Adipose tissue (tissue), 3 donors: ENCODE data around the gene FAM53C. TPM values are rescaled to one million over a fixed set of nuclear protein-coding genes. Genes with fewer than 3 reads are reported as not detected.
"Not testable (repeated sequence)": the region's sequence is repeated elsewhere in the genome, so short reads cannot be mapped to it uniquely, and the experiment has no call there.

Experiments
- H3K27ac ChIP-seq: one replicate; pipeline ENCODE4 v1.5.1; 2013; ENCODE audit warnings: low read depth, low read length
- WGBS, 3 donors: extraction: QIAGEN DNeasy Blood & Tissue Kit; methylation state at CpG; one replicate each; pipeline ENCODE4 v1.1.7; 2013; 5-methylcytosine and 5-hydroxymethylcytosine counted together
- polyA plus RNA-seq, 3 donors: library from polyadenylated mRNA; stranded (reverse); fragments of 200-250 nt; gene quantifications; one replicate each; pipeline ENCODE4 v1.2.3, GENCODE V29; 2013
- donor health status: healthy with polysubstance abuse.
- donor health status: Bipolar disorder and iron deficiency.
- donor health status: healthy.

FAM53C gene
- polyA plus RNA-seq: 10 to 100 TPM; 12.4 to 25.9 (median 15.5) TPM

- 0 to 1% (median 0%) methylated on average over 50 to 56 of the region's 56 CpGs for WGBS, 3 donors
- H3K27ac ChIP-seq: peak within 1 kb of the TSS; percentile 99
These were observed at the start of gene FAM53C for GRCh38 chr5:138337685-138338410. FAM53C (plus strand) TSS chr5:138338266; CDS start chr5:138341336, 3,070 bp downstream.

- WGBS, 3 donors: 84 to 90% (median 86%) methylated on average over 3 of the region's 3 CpGs
- H3K27ac ChIP-seq: no peak overlapping the region
These were observed 48.8 kb upstream of the FAM53C start for GRCh38 chr5:138289296-138289695.

DNA sequence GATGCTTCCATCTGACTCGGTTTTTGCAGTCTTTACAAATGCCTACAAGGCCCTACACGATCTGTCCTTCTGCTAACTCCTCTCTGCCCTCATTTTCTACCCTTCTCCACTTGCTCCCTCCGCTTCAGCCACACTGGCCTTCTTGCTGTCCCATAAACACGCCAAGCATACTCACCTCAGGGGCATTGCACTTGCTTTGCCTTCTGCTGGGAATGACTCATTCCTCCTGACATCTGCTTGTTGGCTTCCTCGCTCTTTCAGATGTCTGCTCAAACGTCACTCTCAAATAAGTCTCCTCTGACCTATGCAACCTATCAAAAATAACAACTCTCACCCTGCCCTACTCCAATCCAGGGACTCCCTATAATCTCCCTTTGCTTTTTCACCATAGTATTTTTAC, 34.7 kb upstream of the FAM53C start:
- H3K27ac ChIP-seq: no peak overlapping the region
- WGBS, 3 donors: 90 to 91% (median 90%) methylated on average over 6 of the region's 6 CpGs

DNA sequence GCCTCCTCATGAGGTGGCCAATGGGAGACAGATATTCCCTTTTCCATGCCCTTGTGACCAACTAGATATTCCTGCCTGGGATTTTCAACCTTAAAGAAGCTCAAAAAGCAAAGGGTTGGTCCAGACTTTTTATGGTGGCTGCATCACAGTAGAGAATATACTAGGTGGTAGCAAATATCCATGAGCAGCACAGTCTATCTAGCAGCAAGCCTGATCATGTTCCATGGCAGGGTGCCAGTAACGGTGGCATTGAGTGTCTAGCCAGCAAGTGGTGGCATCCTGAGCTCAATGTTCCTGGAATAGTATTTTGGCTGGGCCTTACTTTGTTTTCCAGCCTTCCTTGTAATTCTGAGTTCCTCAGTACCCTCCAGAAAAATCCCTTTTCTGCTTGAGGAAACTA, 32.3 kb upstream of the FAM53C start:
- no peak overlapping the region for H3K27ac ChIP-seq
- 28 to 44% (median 40%) methylated on average over 1 of the region's 1 CpG for WGBS, 3 donors

- H3K27ac ChIP-seq: no peak overlapping the region
- WGBS, 3 donors: 94 to 95% (median 94%) methylated on average over 7 of the region's 7 CpGs
These were observed 22.3 kb upstream of the FAM53C start for GRCh38 chr5:138315751-138316278.

- 69 to 82% (median 80%) methylated on average over 3 of the region's 3 CpGs for WGBS, 3 donors
- H3K27ac ChIP-seq: no peak overlapping the region
These were observed 21.7 kb upstream of the FAM53C start for GRCh38 chr5:138316355-138316754.

DNA sequence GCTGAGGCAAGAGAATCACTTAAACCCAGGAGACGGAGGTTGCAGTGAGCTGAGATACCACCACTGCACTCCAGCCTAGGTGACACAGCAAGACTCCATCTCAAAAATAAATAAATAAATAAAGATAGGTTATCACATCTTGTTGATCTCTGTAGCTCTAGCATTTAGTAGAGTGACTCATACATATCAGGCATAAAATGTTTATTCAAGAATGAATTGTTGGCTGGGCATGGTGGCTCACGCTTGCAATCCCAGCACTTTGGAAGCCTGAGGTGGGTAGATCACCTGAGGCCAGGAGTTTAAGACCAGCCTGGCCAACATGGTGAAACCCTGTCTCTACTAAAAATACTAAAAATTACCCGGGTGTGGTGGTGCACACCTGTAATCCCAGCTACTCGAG, 19.9 kb upstream of the FAM53C start:
- WGBS, 3 donors: 89 to 96% (median 92%) methylated on average over 4 of the region's 4 CpGs
- not testable (repeated sequence) for H3K27ac ChIP-seq

- WGBS, 3 donors: 1 to 6% (median 5%) methylated on average over 12 of the region's 12 CpGs
- no peak overlapping the region for H3K27ac ChIP-seq
These were observed 7.1 kb upstream of the FAM53C start for GRCh38 chr5:138330813-138331448.

DNA sequence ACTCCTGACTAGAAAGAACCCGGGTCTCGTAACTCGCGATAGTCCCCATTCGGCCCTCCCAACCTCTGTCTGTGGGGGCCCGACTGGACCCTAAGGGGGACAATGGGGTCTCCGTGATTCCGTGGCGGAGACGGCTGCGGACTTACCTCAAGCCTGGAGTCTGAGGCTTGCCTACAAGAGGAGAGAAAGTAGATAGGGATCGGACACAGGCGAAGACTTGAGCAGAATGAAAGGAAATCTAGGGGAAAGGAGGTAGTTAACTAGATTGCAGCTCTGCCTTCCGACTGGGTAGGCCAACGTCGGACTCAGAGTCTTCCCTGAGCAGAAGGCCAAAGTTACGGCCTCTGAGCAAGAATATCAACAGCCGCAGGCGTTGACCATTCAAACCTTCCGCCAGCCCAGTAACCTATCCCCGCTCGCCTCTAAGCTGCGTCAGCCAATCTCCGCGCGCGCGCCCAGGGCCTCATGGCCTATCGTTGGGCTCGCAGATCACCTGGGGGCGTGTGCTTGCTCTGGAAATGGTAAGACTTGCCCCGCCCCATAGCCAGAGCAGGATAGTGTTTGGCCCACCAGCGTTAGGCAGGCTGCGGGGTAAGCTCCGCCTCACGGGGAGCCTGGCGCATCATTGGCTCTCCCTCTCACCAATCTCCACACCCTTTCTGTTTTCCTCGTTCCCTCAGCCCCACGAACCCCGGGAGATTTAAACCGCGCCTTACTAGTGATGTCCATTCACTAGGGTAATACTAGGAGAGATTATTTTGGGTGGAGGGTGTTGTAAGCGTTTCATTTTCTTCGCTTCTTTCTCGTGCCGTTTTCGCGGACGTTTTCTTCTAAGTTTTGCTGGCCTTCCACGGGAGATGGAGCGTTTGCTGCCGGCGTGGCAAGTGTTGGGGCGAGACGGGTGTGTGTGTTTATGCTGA, 6.4 kb upstream of the FAM53C start, which contains the start of gene CDC25C:
CDC25C (minus strand) TSS at position 356 of the 920 bp plus-strand sequence. CDS start 624 bp downstream, outside the sequence.
- WGBS, 3 donors: 0% methylated on average over 55 of the region's 55 CpGs
- no peak within 1 kb of the TSS for H3K27ac ChIP-seq

DNA sequence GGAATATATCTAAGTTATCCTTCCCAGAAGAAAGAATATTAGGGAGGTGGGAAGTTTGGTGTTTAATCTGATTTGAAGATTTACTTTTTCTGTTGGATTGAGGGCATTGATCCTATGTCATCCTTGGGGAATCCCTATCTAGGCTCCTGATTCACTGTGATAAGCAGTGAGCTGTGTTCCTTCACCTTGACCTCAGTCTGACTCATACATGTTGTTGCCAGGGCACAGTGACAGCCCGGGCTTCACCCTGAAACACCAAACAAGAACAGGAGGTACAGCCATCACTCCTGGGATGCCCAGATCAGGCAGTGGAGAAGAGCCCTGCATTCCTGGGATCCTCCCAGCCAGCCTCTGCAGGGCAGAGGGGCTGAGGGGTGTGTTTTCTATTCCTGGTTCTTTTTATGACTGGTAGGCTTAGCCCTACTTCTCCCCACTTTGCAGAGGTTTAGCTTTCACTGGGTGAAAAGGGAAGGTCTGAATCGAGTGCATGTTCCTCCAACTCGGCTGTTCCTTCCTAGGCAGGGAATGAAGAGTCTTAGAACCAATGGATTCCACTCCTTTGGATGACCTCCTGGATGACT, 3.1 kb upstream of the FAM53C start:
- WGBS, 3 donors: 70 to 83% (median 82%) methylated on average over 3 of the region's 3 CpGs
- no peak overlapping the region for H3K27ac ChIP-seq

DNA sequence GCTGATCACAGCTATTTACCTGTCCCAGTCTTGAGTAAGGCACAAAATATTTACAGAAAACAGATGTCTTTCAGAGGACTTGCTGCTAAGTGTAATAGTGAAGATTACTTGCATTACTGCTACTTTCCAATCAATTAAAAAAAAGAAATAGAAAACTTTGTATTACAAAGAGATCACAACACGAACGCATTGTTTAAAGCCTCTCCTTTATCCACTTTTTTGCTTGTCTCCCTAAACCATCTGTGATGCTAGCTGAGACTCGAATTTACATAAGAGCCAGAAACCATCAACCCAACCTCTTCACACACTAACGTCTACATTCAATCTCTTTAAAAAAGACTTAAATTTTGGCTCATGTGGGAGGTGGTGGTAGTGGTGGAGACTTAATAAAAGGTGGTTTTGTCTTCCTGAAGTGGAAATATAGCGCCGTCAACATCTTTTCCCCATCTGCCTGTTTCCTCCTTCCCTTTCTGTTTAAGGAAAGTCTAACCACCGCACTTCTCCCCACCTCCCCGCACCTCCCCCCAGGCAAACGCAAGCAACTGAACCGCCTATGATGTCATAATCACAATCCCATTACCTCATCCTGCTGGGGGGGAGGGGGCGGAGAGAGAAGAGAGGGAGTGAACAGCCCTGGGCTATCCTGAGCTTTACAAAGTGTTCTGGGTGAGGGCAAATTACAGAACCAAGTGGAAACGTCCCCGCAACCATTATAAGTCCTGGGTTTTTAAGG, 948 bp upstream of the FAM53C start:
- 19 to 24% (median 19%) methylated on average over 13 of the region's 13 CpGs for WGBS, 3 donors
- peak overlapping the region; percentile 99 for H3K27ac ChIP-seq

- peak overlapping the region; percentile 99 for H3K27ac ChIP-seq
- 0 to 1% (median 1%) methylated on average over 10 to 22 of the region's 22 CpGs for WGBS, 3 donors
These were observed 485 bp downstream of the FAM53C start for GRCh38 chr5:138338411-138339090.

DNA sequence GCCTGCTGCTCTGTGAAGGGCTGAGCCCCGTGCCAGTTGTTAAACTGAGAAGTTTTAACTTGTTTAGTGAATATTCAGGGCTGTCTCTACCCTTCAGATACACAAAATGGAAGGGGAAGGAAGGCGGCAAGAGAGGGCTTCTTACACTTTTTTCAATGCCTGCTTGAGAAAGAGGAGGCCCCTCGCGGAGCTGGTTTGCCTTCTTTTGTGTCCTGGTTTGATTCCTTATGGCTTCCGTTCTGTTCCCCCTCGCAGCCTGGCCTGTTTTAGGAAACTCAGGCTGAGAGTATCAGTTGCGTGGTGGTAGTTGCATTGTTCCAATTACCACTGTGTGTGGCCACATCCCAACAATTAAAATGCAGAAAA, 1.0 kb downstream of the FAM53C start:
- 4 to 5% (median 5%) methylated on average over 7 of the region's 7 CpGs for WGBS, 3 donors

GRCh38 chr5:138339464-138339863, 1.4 kb downstream of the FAM53C start:
- H3K27ac ChIP-seq: no peak overlapping the region
- 33 to 41% (median 35%) methylated on average over 2 of the region's 2 CpGs for WGBS, 3 donors

More for the DNA sequence above, 1.0 kb downstream of the FAM53C start:
- no peak overlapping the region for H3K27ac ChIP-seq

DNA sequence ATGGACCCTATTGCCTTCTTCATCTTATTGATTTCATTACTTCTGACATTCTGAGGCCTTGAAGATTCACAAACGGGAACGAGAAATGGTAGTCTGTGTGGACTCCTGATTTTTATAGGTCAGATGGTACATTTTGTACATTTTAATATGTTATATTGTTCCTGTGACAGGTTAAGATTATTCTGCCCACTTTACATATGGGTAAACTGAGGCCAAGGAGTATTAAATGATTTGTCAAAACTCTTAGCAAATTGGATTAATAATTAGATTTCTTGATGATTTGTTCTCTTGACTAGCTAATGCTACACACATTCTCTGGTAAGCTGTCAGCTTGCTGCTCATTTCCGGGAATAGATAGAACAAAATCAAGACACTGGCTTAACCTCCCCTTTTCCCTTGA, 1.9 kb downstream of the FAM53C start:
- 76 to 92% (median 89%) methylated on average over 3 of the region's 3 CpGs for WGBS, 3 donors
- H3K27ac ChIP-seq: no peak overlapping the region

DNA sequence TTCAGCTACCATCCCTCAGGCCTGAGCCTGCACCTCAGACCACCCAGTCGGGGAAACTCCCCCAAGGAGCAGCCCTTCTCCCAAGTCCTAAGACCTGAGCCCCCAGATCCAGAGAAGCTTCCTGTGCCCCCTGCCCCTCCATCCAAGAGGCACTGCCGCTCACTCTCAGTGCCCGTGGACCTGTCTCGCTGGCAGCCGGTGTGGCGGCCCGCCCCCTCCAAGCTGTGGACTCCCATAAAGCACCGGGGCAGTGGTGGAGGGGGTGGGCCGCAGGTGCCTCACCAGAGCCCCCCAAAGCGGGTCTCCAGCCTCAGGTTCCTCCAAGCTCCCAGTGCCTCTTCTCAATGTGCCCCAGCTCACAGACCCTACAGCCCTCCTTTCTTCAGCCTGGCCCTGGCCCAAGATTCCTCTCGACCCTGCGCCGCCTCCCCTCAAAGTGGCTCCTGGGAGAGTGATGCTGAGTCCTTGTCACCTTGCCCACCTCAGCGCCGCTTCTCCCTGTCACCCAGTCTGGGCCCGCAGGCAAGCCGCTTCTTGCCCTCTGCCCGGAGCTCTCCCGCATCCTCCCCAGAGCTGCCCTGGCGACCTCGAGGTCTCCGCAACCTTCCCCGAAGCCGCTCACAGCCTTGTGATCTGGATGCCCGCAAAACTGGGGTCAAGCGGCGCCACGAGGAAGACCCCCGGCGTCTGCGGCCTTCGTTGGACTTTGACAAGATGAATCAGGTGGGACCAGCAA, 7.0 kb downstream of the FAM53C start:
- WGBS, 3 donors: 97% methylated on average over 29 to 32 of the region's 32 CpGs
- no peak overlapping the region for H3K27ac ChIP-seq

DNA sequence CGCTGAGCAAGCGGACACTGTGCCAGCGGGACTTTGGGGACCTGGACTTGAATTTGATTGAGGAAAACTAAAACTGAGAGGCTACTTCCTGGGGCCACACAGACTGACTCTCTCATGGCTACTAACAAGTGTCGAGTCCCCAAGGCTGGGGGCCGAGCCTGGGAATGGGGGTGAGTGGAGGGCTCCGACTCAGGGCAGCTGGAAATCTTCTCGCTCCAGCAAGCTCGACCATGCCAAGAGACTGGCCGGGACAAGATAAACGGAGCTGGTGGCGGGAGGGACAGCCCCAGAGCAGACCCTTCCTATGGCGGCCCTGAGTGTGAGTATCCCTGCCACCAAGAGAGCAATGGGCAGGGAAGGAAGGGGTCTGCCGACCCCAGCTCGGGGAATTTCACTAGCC, 8.8 kb downstream of the FAM53C start:
- H3K27ac ChIP-seq: no peak overlapping the region
- WGBS, 3 donors: 90 to 96% (median 95%) methylated on average over 14 of the region's 14 CpGs
